Body of pancreas (tissue), 4 donors: Measurements from ENCODE around the gene TMEM121.
"Not testable (repeated sequence)": the region's sequence is repeated elsewhere in the genome, so short reads cannot be mapped to it uniquely, and the experiment has no call there.

Experiments
- POLR2A ChIP-seq, 3 donors: fragments of 450-650 bp; IDR thresholded peaks; one replicate each; pipeline ENCODE4 v1.6.1; 2016; ENCODE audit warnings: antibody characterized with exemption in 3 of 3, mild to moderate bottlenecking in 2 of 3
- TF ChIP-seq, protein P1 (sequence below), 7 experiments: fragments of 450-650 bp in 4 of 7; fragments of 200-600 bp in 3 of 7; sonication (generic) in 3 of 7; IDR thresholded peaks; one replicate each; pipeline ENCODE4 v1.5.1; 2016 to 2019; ENCODE audit warnings: antibody characterized with exemption in 7 of 7

DNA sequence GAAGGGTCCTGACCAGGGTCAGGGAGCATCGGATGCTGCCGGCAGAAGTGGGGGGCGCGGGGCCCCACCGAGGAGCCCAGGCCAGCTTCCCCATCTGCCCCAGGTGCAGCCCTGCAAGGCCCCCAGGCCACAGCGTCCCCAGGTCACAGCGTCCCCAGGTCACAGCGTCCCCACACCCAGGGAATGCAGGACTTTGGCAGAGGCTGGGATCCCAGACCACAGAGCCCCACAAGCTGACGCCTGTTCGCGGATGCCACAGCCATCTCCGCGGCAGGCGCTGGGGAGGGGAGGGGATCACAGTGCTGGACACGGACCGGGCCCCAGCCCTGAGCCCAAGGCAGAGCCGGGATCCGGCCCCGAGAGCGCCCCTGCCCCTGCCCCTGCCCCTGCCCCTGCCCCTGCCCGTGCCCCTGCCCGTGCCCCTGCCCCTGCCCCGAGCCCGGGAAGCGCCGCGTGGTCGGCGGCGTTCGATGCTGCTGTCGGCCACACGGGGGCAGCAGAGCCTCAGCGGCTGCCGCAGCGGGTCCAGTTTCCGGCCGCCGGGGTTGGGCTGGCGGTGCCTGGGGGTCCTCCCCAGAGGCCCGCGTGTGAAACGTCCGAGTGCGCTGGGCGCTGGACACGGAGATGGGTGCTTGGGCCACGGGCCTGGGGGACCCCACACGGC lies 33.1 kb downstream of the TMEM121 start:
- not testable (repeated sequence) for TF ChIP-seq POLR2A (IDR thresholded peaks at IDR 0.05)
- TF ChIP-seq, protein P1, sequence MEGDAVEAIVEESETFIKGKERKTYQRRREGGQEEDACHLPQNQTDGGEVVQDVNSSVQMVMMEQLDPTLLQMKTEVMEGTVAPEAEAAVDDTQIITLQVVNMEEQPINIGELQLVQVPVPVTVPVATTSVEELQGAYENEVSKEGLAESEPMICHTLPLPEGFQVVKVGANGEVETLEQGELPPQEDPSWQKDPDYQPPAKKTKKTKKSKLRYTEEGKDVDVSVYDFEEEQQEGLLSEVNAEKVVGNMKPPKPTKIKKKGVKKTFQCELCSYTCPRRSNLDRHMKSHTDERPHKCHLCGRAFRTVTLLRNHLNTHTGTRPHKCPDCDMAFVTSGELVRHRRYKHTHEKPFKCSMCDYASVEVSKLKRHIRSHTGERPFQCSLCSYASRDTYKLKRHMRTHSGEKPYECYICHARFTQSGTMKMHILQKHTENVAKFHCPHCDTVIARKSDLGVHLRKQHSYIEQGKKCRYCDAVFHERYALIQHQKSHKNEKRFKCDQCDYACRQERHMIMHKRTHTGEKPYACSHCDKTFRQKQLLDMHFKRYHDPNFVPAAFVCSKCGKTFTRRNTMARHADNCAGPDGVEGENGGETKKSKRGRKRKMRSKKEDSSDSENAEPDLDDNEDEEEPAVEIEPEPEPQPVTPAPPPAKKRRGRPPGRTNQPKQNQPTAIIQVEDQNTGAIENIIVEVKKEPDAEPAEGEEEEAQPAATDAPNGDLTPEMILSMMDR (IDR thresholded peaks at IDR 0.05): not testable (repeated sequence)
